ENCODE measurements around the gene B3GALT6. TPM values are rescaled to one million over a fixed set of nuclear protein-coding genes. Genes with fewer than 3 reads are reported as not detected.

Gene B3GALT6
- total RNA-seq, 1 donor from 2014 or later = 43.2 TPM

DNA sequence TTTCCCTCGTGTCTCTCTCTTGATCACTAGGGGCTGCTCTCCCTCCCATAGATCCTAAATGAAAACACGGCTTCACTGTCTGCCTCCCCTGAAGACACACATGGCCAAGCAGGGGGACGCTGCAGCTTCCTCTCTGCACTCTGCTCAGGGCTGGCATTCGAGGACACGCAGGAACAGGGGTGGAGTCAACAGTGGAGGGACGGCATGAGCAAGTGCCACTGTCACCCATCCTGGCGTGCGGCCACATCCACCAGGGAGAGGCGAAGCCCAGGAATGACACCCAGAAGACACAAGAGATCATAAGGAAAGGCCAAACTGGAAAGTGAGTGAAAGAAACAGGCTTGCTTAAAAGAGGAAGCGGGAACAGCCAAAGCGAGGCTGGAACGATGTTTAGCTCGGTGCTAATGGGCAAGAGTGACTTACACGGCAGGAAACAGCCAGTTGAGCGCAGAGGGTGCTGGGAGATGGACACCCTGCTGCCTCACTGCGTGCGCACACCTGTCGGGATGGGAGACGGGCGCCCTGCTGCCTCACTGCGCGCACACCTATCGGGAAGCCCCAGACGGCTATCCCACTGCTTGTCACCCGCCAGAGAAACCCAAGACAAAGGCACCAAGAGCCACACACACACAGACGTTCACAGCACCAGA lies 28.0 kb downstream of the B3GALT6 start:
- H3K36me3 Mint-ChIP-seq (ENCODE audit: low read depth, unreplicated experiment) = peaks cover 46% of the 10 kb centered on the region
- no peak for DNase-seq (ENCODE audit: low spot score)
- no peak overlapping the region for H3K4me3 Mint-ChIP-seq (ENCODE audit: unreplicated experiment)
- no peaks in the 10 kb centered on the region for H3K9me3 Mint-ChIP-seq (ENCODE audit: unreplicated experiment)
- TF ChIP-seq, protein P1, sequence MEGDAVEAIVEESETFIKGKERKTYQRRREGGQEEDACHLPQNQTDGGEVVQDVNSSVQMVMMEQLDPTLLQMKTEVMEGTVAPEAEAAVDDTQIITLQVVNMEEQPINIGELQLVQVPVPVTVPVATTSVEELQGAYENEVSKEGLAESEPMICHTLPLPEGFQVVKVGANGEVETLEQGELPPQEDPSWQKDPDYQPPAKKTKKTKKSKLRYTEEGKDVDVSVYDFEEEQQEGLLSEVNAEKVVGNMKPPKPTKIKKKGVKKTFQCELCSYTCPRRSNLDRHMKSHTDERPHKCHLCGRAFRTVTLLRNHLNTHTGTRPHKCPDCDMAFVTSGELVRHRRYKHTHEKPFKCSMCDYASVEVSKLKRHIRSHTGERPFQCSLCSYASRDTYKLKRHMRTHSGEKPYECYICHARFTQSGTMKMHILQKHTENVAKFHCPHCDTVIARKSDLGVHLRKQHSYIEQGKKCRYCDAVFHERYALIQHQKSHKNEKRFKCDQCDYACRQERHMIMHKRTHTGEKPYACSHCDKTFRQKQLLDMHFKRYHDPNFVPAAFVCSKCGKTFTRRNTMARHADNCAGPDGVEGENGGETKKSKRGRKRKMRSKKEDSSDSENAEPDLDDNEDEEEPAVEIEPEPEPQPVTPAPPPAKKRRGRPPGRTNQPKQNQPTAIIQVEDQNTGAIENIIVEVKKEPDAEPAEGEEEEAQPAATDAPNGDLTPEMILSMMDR (IDR thresholded peaks at IDR 0.05; ENCODE audit: unreplicated experiment) = no peak
- peak overlapping the region; percentile 9 for H3K27ac Mint-ChIP-seq (ENCODE audit: unreplicated experiment)
- H3K27me3 Mint-ChIP-seq (ENCODE audit: unreplicated experiment) = peaks cover 11% of the 10 kb centered on the region
- H3K4me1 Mint-ChIP-seq (ENCODE audit: unreplicated experiment) = peaks cover 5% of the 10 kb centered on the region

- Mint-ChIP-seq H3K27ac (ENCODE audit: unreplicated experiment) (peak overlapping the region; percentile 64), H3K4me1 (ENCODE audit: unreplicated experiment) (peaks cover 5% of the 10 kb centered on the region), H3K9me3 (ENCODE audit: unreplicated experiment) (no peaks in the 10 kb centered on the region), H3K27me3 (ENCODE audit: unreplicated experiment) (peaks cover 8% of the 10 kb centered on the region), H3K4me3 (ENCODE audit: unreplicated experiment) (peak overlapping the region; percentile 27), H3K36me3 (ENCODE audit: low read depth, unreplicated experiment) (peaks cover 45% of the 10 kb centered on the region)
- DNase-seq (ENCODE audit: low spot score) = no peak
- TF ChIP-seq, protein P1 (IDR thresholded peaks at IDR 0.05; ENCODE audit: unreplicated experiment) = no peak
Observed at GRCh38 chr1:1260843-1261560, 29.0 kb downstream of the B3GALT6 start.

- H3K4me1 Mint-ChIP-seq (ENCODE audit: unreplicated experiment) = peaks cover 5% of the 10 kb centered on the region
Observed at GRCh38 chr1:1262071-1262470, 30.0 kb downstream of the B3GALT6 start.

GRCh38 chr1:1262758-1263157 lies 30.7 kb downstream of the B3GALT6 start:
- no peak for DNase-seq (ENCODE audit: low spot score)
- no peak overlapping the region for H3K27ac Mint-ChIP-seq (ENCODE audit: unreplicated experiment)
- peaks cover 5% of the 10 kb centered on the region for H3K4me1 Mint-ChIP-seq (ENCODE audit: unreplicated experiment)
- TF ChIP-seq, protein P1 (IDR thresholded peaks at IDR 0.05; ENCODE audit: unreplicated experiment) = no peak
- no peak overlapping the region for H3K4me3 Mint-ChIP-seq (ENCODE audit: unreplicated experiment)
- peaks cover 6% of the 10 kb centered on the region for H3K27me3 Mint-ChIP-seq (ENCODE audit: unreplicated experiment)
- no peaks in the 10 kb centered on the region for H3K9me3 Mint-ChIP-seq (ENCODE audit: unreplicated experiment)
- peaks cover 45% of the 10 kb centered on the region for H3K36me3 Mint-ChIP-seq (ENCODE audit: low read depth, unreplicated experiment)

More at GRCh38 chr1:1262071-1262470, 30.0 kb downstream of the B3GALT6 start:
- DNase-seq (ENCODE audit: low spot score) = no peak
- Mint-ChIP-seq H3K9me3 (ENCODE audit: unreplicated experiment) (no peaks in the 10 kb centered on the region), H3K36me3 (ENCODE audit: low read depth, unreplicated experiment) (peaks cover 45% of the 10 kb centered on the region), H3K27ac (ENCODE audit: unreplicated experiment) (no peak overlapping the region), H3K4me3 (ENCODE audit: unreplicated experiment) (no peak overlapping the region), H3K27me3 (ENCODE audit: unreplicated experiment) (peaks cover 6% of the 10 kb centered on the region)
- TF ChIP-seq, protein P1 (IDR thresholded peaks at IDR 0.05; ENCODE audit: unreplicated experiment) = no peak

- H3K4me1 Mint-ChIP-seq (ENCODE audit: unreplicated experiment) = peaks cover 5% of the 10 kb centered on the region
- TF ChIP-seq, protein P1 (IDR thresholded peaks at IDR 0.05; ENCODE audit: unreplicated experiment) = no peak
- no peak for DNase-seq (ENCODE audit: low spot score)
- peaks cover 5% of the 10 kb centered on the region for H3K27me3 Mint-ChIP-seq (ENCODE audit: unreplicated experiment)
- no peaks in the 10 kb centered on the region for H3K9me3 Mint-ChIP-seq (ENCODE audit: unreplicated experiment)
- no peak overlapping the region for H3K4me3 Mint-ChIP-seq (ENCODE audit: unreplicated experiment)
- no peak overlapping the region for H3K27ac Mint-ChIP-seq (ENCODE audit: unreplicated experiment)
- H3K36me3 Mint-ChIP-seq (ENCODE audit: low read depth, unreplicated experiment) = peaks cover 43% of the 10 kb centered on the region
Observed at GRCh38 chr1:1264026-1264425, 32.0 kb downstream of the B3GALT6 start.

Data from endothelial cell (in vitro differentiated cells).